ENCODE data around the gene ENOSF1. TPM values are rescaled to one million over a fixed set of nuclear protein-coding genes. Genes with fewer than 3 reads are reported as not detected.
"Not testable (repeated sequence)": the region's sequence is repeated elsewhere in the genome, so short reads cannot be mapped to it uniquely, and the experiment has no call there.

ENOSF1 gene
- total and polyA plus RNA-seq, 4 donors, result 15.5 to 88.3 (median 53.2) TPM

GRCh38 chr18:693466-694187 is 18.8 kb downstream of the ENOSF1 start:
- Histone ChIP-seq H3K27ac (ENCODE audit: low read depth in 1 of 2, low read length in 2 of 2) (no peak overlapping the region), H3K9me3 (ENCODE audit: control insufficient read depth, low read length) (no peaks in the 10 kb centered on the region), H3K4me1 (ENCODE audit: control insufficient read depth in 1 of 2, insufficient read depth in 2 of 2, low read length in 2 of 2) (no peaks in the 10 kb centered on the region), H3K36me3 (ENCODE audit: control insufficient read depth in 1 of 2, insufficient read depth in 2 of 2, low read length in 1 of 2) (peaks cover 0 to 6% of the 10 kb centered on the region in 2 donors), H3K4me3 (ENCODE audit: low read length in 2 of 2) (no peak overlapping the region), H3K27me3 (ENCODE audit: control insufficient read depth in 1 of 2, insufficient read depth in 2 of 2, low read length in 1 of 2) (no peaks in the 10 kb centered on the region)
- WGBS, 2 donors, result 81 to 86% methylated on average over 8 of the region's 8 CpGs
- ATAC-seq (ENCODE audit: low FRiP score) (no peak), DNase-seq (peak in 1 of 2 donors; percentile 5)
- intact Hi-C loops (cut with DNase I), result no loop called here

GRCh38 chr18:692824-693223 is 19.6 kb downstream of the ENOSF1 start:
- WGBS, 2 donors, result 92 to 93% methylated on average over 6 of the region's 6 CpGs
- Histone ChIP-seq H3K4me3 (ENCODE audit: low read length in 2 of 2) (no peak overlapping the region), H3K27ac (ENCODE audit: low read depth in 1 of 2, low read length in 2 of 2) (no peak overlapping the region), H3K4me1 (ENCODE audit: control insufficient read depth in 1 of 2, insufficient read depth in 2 of 2, low read length in 2 of 2) (no peaks in the 10 kb centered on the region), H3K36me3 (ENCODE audit: control insufficient read depth in 1 of 2, insufficient read depth in 2 of 2, low read length in 1 of 2) (peaks cover 0 to 6% of the 10 kb centered on the region in 2 donors), H3K27me3 (ENCODE audit: control insufficient read depth in 1 of 2, insufficient read depth in 2 of 2, low read length in 1 of 2) (no peaks in the 10 kb centered on the region), H3K9me3 (ENCODE audit: control insufficient read depth, low read length) (no peaks in the 10 kb centered on the region)
- ATAC-seq (ENCODE audit: low FRiP score), result no peak
- no peak for DNase-seq
- intact Hi-C loops (cut with DNase I), result no loop called here

GRCh38 chr18:688323-688722 is 24.1 kb downstream of the ENOSF1 start:
- H3K36me3 ChIP-seq (ENCODE audit: control insufficient read depth in 1 of 2, insufficient read depth in 2 of 2, low read length in 1 of 2), result peaks cover 0 to 4% of the 10 kb centered on the region in 2 donors
- no peak overlapping the region for H3K4me3 ChIP-seq (ENCODE audit: low read length in 2 of 2)
- H3K4me1 ChIP-seq (ENCODE audit: control insufficient read depth in 1 of 2, insufficient read depth in 2 of 2, low read length in 2 of 2), result no peaks in the 10 kb centered on the region
- ATAC-seq (ENCODE audit: low FRiP score), result no peak
- no peaks in the 10 kb centered on the region for H3K27me3 ChIP-seq (ENCODE audit: control insufficient read depth in 1 of 2, insufficient read depth in 2 of 2, low read length in 1 of 2)
- intact Hi-C loops (cut with DNase I), result no loop called here
- peak in 1 of 2 donors; percentile 46 for DNase-seq
- H3K9me3 ChIP-seq (ENCODE audit: control insufficient read depth, low read length), result no peaks in the 10 kb centered on the region
- H3K27ac ChIP-seq (ENCODE audit: low read depth in 1 of 2, low read length in 2 of 2), result no peak overlapping the region
- WGBS, 2 donors, result 81 to 84% methylated on average over 5 of the region's 5 CpGs

- H3K36me3 ChIP-seq (ENCODE audit: control insufficient read depth in 1 of 2, insufficient read depth in 2 of 2, low read length in 1 of 2), result peaks cover 2 to 4% of the 10 kb centered on the region in 2 donors
- ATAC-seq (ENCODE audit: low FRiP score) (no peak), DNase-seq (peak in 1 of 2 donors; percentile 32)
- no peak overlapping the region for H3K27ac ChIP-seq (ENCODE audit: low read depth in 1 of 2, low read length in 2 of 2)
- H3K9me3 ChIP-seq (ENCODE audit: control insufficient read depth, low read length), result no peaks in the 10 kb centered on the region
- no peaks in the 10 kb centered on the region for H3K4me1 ChIP-seq (ENCODE audit: control insufficient read depth in 1 of 2, insufficient read depth in 2 of 2, low read length in 2 of 2)
- H3K27me3 ChIP-seq (ENCODE audit: control insufficient read depth in 1 of 2, insufficient read depth in 2 of 2, low read length in 1 of 2), result no peaks in the 10 kb centered on the region
- 71 to 75% methylated on average over 11 of the region's 11 CpGs for WGBS, 2 donors
- H3K4me3 ChIP-seq (ENCODE audit: low read length in 2 of 2), result no peak overlapping the region
- intact Hi-C loops (cut with DNase I), result no loop called here
Observed at GRCh38 chr18:686339-687111, 25.9 kb downstream of the ENOSF1 start.

GRCh38 chr18:685438-685837 is 27.0 kb downstream of the ENOSF1 start:
- H3K36me3 ChIP-seq (ENCODE audit: control insufficient read depth in 1 of 2, insufficient read depth in 2 of 2, low read length in 1 of 2), result peaks cover 3 to 4% of the 10 kb centered on the region in 2 donors

GRCh38 chr18:683531-683930 is 28.9 kb downstream of the ENOSF1 start:
- Histone ChIP-seq H3K4me3 (ENCODE audit: low read length in 2 of 2) (no peak overlapping the region), H3K27me3 (ENCODE audit: control insufficient read depth in 1 of 2, insufficient read depth in 2 of 2, low read length in 1 of 2) (no peaks in the 10 kb centered on the region), H3K27ac (ENCODE audit: low read depth in 1 of 2, low read length in 2 of 2) (no peak overlapping the region), H3K4me1 (ENCODE audit: control insufficient read depth in 1 of 2, insufficient read depth in 2 of 2, low read length in 2 of 2) (no peaks in the 10 kb centered on the region), H3K9me3 (ENCODE audit: control insufficient read depth, low read length) (no peaks in the 10 kb centered on the region), H3K36me3 (ENCODE audit: control insufficient read depth in 1 of 2, insufficient read depth in 2 of 2, low read length in 1 of 2) (peaks cover 0 to 3% of the 10 kb centered on the region in 2 donors)
- ATAC-seq (ENCODE audit: low FRiP score), result peak; percentile 15
- intact Hi-C loops (cut with DNase I), result no loop called here
- no peak for DNase-seq
- WGBS, 2 donors, result 85 to 88% methylated on average over 5 of the region's 5 CpGs

More at GRCh38 chr18:685438-685837, 27.0 kb downstream of the ENOSF1 start:
- Histone ChIP-seq H3K9me3 (ENCODE audit: control insufficient read depth, low read length) (no peaks in the 10 kb centered on the region), H3K27ac (ENCODE audit: low read depth in 1 of 2, low read length in 2 of 2) (no peak overlapping the region), H3K4me1 (ENCODE audit: control insufficient read depth in 1 of 2, insufficient read depth in 2 of 2, low read length in 2 of 2) (no peaks in the 10 kb centered on the region), H3K4me3 (ENCODE audit: low read length in 2 of 2) (no peak overlapping the region), H3K27me3 (ENCODE audit: control insufficient read depth in 1 of 2, insufficient read depth in 2 of 2, low read length in 1 of 2) (no peaks in the 10 kb centered on the region)
- intact Hi-C loops (cut with DNase I), result no loop called here
- ATAC-seq (ENCODE audit: low FRiP score) (no peak), DNase-seq (no peak)
- 85 to 86% methylated on average over 3 of the region's 3 CpGs for WGBS, 2 donors

GRCh38 chr18:682833-683232 is 29.6 kb downstream of the ENOSF1 start:
- ATAC-seq (ENCODE audit: low FRiP score), result no peak
- Histone ChIP-seq H3K36me3 (ENCODE audit: control insufficient read depth in 1 of 2, insufficient read depth in 2 of 2, low read length in 1 of 2) (peaks cover 0 to 5% of the 10 kb centered on the region in 2 donors), H3K4me3 (ENCODE audit: low read length in 2 of 2) (no peak overlapping the region)

GRCh38 chr18:682416-682815 is 30.0 kb downstream of the ENOSF1 start:
- H3K27me3 ChIP-seq (ENCODE audit: control insufficient read depth in 1 of 2, insufficient read depth in 2 of 2, low read length in 1 of 2); ATAC-seq (ENCODE audit: low FRiP score); intact Hi-C loops (cut with DNase I); H3K27ac ChIP-seq (ENCODE audit: low read depth in 1 of 2, low read length in 2 of 2); H3K4me1 ChIP-seq (ENCODE audit: control insufficient read depth in 1 of 2, insufficient read depth in 2 of 2, low read length in 2 of 2); H3K9me3 ChIP-seq (ENCODE audit: control insufficient read depth, low read length); H3K4me3 ChIP-seq (ENCODE audit: low read length in 2 of 2); H3K36me3 ChIP-seq (ENCODE audit: control insufficient read depth in 1 of 2, insufficient read depth in 2 of 2, low read length in 1 of 2): not testable (repeated sequence)
- DNase-seq, result peak in 1 of 2 donors; percentile 17
- 92 to 96% methylated on average over 9 of the region's 9 CpGs for WGBS, 2 donors

More at GRCh38 chr18:682833-683232, 29.6 kb downstream of the ENOSF1 start:
- no peaks in the 10 kb centered on the region for H3K27me3 ChIP-seq (ENCODE audit: control insufficient read depth in 1 of 2, insufficient read depth in 2 of 2, low read length in 1 of 2)
- intact Hi-C loops (cut with DNase I), result no loop called here
- no peaks in the 10 kb centered on the region for H3K9me3 ChIP-seq (ENCODE audit: control insufficient read depth, low read length)
- no peak for DNase-seq
- no peaks in the 10 kb centered on the region for H3K4me1 ChIP-seq (ENCODE audit: control insufficient read depth in 1 of 2, insufficient read depth in 2 of 2, low read length in 2 of 2)
- no peak overlapping the region for H3K27ac ChIP-seq (ENCODE audit: low read depth in 1 of 2, low read length in 2 of 2)

GRCh38 chr18:681985-682384 is 30.4 kb downstream of the ENOSF1 start:
- ATAC-seq (ENCODE audit: low FRiP score) (no peak), DNase-seq (no peak)
- Histone ChIP-seq H3K4me1 (ENCODE audit: control insufficient read depth in 1 of 2, insufficient read depth in 2 of 2, low read length in 2 of 2) (no peaks in the 10 kb centered on the region), H3K9me3 (ENCODE audit: control insufficient read depth, low read length) (no peaks in the 10 kb centered on the region), H3K27me3 (ENCODE audit: control insufficient read depth in 1 of 2, insufficient read depth in 2 of 2, low read length in 1 of 2) (no peaks in the 10 kb centered on the region), H3K4me3 (ENCODE audit: low read length in 2 of 2) (no peak overlapping the region), H3K27ac (ENCODE audit: low read depth in 1 of 2, low read length in 2 of 2) (no peak overlapping the region), H3K36me3 (ENCODE audit: control insufficient read depth in 1 of 2, insufficient read depth in 2 of 2, low read length in 1 of 2) (peaks cover 0 to 5% of the 10 kb centered on the region in 2 donors)
- intact Hi-C loops (cut with DNase I), result no loop called here
- WGBS, 2 donors, result 92 to 97% methylated on average over 5 of the region's 5 CpGs
